ENCODE data around the gene KIF21B.

GRCh38 chr1:201015551-201016091 is 7.9 kb downstream of the KIF21B start:
- no peak for TF ChIP-seq CTCF (IDR thresholded peaks at IDR 0.05)
- TF ChIP-seq POLR2AphosphoS5 (IDR thresholded peaks at IDR 0.05), result no peak
- TF ChIP-seq EP300 (IDR thresholded peaks at IDR 0.05), result no peak
